ENCODE results near the gene POLR2J. TPM values are rescaled to one million over a fixed set of nuclear protein-coding genes. Genes with fewer than 3 reads are reported as not detected.
A peak's percentile ranks its signal among the peaks of the same experiment; 100 is the strongest.

POLR2J gene
- total RNA-seq, 4 donors from 2014 or later: 16.8 to 36.0 (median 22.5) TPM

DNA sequence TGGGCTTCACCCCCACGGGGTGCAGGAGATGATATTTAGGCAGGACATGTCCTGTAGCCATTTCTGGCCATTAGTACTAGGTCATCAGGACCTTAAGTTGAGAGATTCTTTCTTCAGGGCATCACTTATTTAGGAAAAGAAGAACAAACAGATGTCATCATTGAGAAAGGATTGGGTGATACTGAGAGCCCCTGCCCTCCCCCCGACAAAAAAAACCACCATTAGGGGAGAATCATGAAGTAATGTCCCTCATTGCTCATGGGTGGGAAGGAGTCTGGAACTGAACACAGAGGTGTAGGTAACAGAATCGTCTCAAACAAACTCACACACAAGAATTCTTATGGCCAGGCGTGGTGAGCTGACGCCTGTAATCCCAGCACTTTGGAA, 51.7 kb downstream of the POLR2J start:
- peaks cover 0 to 60% (median 3%) of the 10 kb centered on the region in 3 donors for H3K36me3 ChIP-seq
- no peaks in the 10 kb centered on the region for H3K9me3 ChIP-seq
- H3K4me3 ChIP-seq: peak overlapping the region in 1 of 4 donors; percentile 38
- no peak for DNase-seq
- TF ChIP-seq CTCF (IDR thresholded peaks at IDR 0.05): no peak
- TF ChIP-seq POLR2A (IDR thresholded peaks at IDR 0.05): no peak
- WGBS, 2 donors: 77% methylated on average over 5 of the region's 5 CpGs
- peak overlapping the region; percentile 72 to 82 (median 75) for H3K27ac ChIP-seq
- intact Hi-C loops (cut with DNase I): no loop called here
- H3K27me3 ChIP-seq: no peaks in the 10 kb centered on the region
- H3K4me1 ChIP-seq: peaks cover 0 to 44% (median 9%) of the 10 kb centered on the region in 3 donors

DNA sequence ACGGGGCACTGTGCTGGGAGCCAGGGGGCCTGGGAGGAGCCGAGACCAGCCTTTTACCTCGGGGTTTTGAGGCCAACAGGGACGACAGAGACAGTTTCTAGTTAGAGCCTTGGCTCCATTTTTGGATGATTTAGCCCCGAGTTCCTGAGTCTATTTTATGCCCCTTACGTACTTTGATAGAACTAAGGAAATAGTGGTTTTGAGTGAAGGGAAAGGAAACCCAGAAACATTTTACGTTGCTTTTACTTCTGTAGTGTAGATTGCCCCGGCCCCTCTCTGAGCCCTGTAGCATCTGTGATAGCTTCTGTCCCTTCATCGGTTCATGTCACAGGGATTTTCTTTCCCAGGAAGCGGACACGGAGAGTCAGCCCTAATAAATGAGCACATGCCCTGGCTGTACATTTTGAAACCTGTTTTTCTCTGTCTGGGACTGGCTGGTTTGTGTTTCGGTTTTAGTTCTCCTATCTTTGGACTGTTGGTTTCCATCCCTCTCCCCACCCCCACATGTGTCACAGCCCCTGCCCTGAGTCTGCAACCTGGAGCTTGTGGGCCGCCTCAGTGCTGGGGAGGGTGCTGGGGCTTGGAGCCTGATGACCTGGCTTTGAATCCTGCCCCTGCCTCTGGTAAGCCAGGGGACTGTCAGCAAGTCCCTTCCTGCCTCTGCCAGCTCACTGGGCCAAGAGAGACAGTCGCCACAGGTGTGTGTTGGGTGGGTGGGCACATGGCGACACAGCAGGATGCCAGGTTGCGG, 52.3 kb downstream of the POLR2J start:
- Histone ChIP-seq H3K27me3 (no peaks in the 10 kb centered on the region), H3K9me3 (no peaks in the 10 kb centered on the region), H3K36me3 (peaks cover 0 to 66% (median 5%) of the 10 kb centered on the region in 3 donors), H3K27ac (peak overlapping the region; percentile 72 to 82 (median 75)), H3K4me1 (peaks cover 0 to 40% (median 7%) of the 10 kb centered on the region in 3 donors), H3K4me3 (peak overlapping the region in 1 of 4 donors; percentile 38)
- intact Hi-C loops (cut with DNase I): no loop called here
- no peak for DNase-seq
- 77 to 78% methylated on average over 14 to 15 of the region's 16 CpGs for WGBS, 2 donors
- no peak for TF ChIP-seq CTCF (IDR thresholded peaks at IDR 0.05)
- TF ChIP-seq POLR2A (IDR thresholded peaks at IDR 0.05): peak in 1 of 4 donors; percentile 8

DNA sequence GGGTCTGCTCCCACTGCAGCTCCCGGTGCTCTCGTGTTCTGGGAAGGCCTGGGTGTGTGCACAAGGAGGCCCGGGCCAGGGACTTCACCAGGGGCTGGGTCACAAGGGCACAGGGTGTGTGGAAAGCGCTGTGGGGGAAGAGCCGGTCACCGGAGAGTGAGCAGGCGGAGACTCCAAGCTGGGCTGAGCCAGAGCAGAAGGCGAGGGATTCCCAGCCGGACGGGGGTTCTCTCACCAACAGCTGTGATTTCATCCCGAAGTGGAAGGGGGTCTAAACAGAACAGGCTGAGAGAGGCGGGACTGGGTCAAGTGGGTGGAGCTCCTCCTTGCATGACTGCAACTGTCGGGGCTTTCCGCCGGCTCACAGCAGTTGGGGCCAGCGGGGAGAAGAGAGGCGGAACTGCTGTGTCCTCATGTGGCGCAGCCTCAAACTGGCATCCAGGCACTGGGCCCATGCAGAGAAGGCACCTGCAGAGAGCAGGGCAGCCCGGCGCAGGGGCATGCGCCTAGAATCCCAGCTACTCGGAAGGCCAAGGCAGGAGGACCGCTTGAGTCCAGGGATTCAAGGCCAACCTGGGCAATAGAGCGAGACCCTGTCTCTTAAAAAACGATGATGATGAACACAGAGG, 53.0 kb downstream of the POLR2J start:
- H3K4me3 ChIP-seq: peak overlapping the region in 1 of 4 donors; percentile 38
- intact Hi-C loops (cut with DNase I): no loop called here
- no peaks in the 10 kb centered on the region for H3K9me3 ChIP-seq
- peaks cover 0 to 73% (median 10%) of the 10 kb centered on the region in 3 donors for H3K36me3 ChIP-seq
- peak in 2 of 4 donors; percentile 19 to 65 for TF ChIP-seq POLR2A (IDR thresholded peaks at IDR 0.05)
- no peak for TF ChIP-seq CTCF (IDR thresholded peaks at IDR 0.05)
- DNase-seq: peak; percentile 67
- peaks cover 0 to 33% (median 5%) of the 10 kb centered on the region in 3 donors for H3K4me1 ChIP-seq
- H3K27me3 ChIP-seq: no peaks in the 10 kb centered on the region
- WGBS, 2 donors: 55% methylated on average over 10 to 17 of the region's 25 CpGs
- peak overlapping the region; percentile 72 to 82 (median 75) for H3K27ac ChIP-seq

DNA sequence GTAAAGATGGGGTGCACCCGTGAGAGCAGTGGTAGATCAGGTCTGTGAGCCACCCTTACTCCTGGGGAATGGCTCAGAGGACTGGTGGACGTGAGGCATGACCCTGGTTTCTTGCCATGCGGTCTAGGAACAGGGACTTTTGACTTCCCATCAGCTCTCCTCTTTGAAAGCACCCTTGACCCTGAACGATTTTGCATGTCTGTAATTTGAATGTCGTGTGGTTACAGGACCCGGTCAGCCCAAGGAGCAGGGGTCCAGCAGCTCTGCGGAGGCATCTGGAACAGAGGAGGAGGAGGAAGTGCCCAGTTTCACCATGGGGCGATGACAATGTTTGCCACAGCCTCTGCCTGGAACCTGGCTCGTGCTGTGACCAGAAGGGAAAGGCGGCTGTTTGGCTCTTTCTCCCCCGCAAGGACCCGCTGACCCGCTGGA, 53.9 kb downstream of the POLR2J start:
- peaks cover 0 to 27% (median 0%) of the 10 kb centered on the region in 3 donors for H3K4me1 ChIP-seq
- no peaks in the 10 kb centered on the region for H3K9me3 ChIP-seq
- intact Hi-C loops (cut with DNase I): no loop called here
- no peaks in the 10 kb centered on the region for H3K27me3 ChIP-seq
- TF ChIP-seq POLR2A (IDR thresholded peaks at IDR 0.05) (peak in 1 of 4 donors; percentile 22), CTCF (IDR thresholded peaks at IDR 0.05) (no peak)
- 71 to 90% methylated on average over 10 to 11 of the region's 13 CpGs for WGBS, 2 donors
- DNase-seq: no peak
- peak overlapping the region in 3 of 4 donors; percentile 74 to 82 (median 76) for H3K27ac ChIP-seq
- no peak overlapping the region for H3K4me3 ChIP-seq
- H3K36me3 ChIP-seq: peaks cover 0 to 82% (median 10%) of the 10 kb centered on the region in 3 donors

DNA sequence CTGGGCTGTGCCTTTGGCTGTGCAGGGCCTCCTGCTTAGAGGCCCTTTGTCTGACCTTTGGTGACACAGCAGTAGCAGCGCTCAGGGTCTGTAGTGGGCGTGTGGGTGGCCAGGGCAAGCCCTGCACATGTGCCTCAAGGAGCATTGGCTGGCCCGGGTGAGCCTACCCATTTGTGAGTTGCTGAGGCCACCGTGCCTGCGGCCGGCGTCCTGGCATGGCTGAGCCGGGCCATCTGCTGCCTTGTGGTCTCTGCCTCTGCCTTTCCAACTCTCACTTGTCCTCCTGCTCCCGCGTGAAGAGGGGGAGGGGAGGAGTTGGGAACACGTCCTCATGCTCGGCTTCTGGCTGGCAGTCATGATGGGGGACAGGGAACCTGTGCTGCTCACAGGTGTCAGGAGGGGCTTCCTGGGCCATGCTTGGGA, 54.6 kb downstream of the POLR2J start:
- WGBS, 2 donors: 63% methylated on average over 6 of the region's 12 CpGs; no CpG with 5 or more reads in 1 of the 2 donors
- peaks cover 0 to 89% (median 10%) of the 10 kb centered on the region in 3 donors for H3K36me3 ChIP-seq

More for the DNA sequence above, 54.6 kb downstream of the POLR2J start:
- DNase-seq: no peak
- TF ChIP-seq POLR2A (IDR thresholded peaks at IDR 0.05): no peak
- no peak for TF ChIP-seq CTCF (IDR thresholded peaks at IDR 0.05)
- H3K4me1 ChIP-seq: peaks cover 0 to 27% (median 0%) of the 10 kb centered on the region in 3 donors
- H3K9me3 ChIP-seq: no peaks in the 10 kb centered on the region
- no peaks in the 10 kb centered on the region for H3K27me3 ChIP-seq
- H3K4me3 ChIP-seq: no peak overlapping the region
- intact Hi-C loops (cut with DNase I): no loop called here
- no peak overlapping the region for H3K27ac ChIP-seq
